ENCODE data around the gene OAF. TPM values are rescaled to one million over a fixed set of nuclear protein-coding genes. Genes with fewer than 3 reads are reported as not detected.

OAF gene
- total RNA-seq, 2 donors from 2014 or later, result 0.57 to 2.3 TPM

- Mint-ChIP-seq H3K9me3 (no peaks in the 10 kb centered on the region), H3K36me3 (no peaks in the 10 kb centered on the region), H3K27ac (no peak overlapping the region)
- DNase-seq (ENCODE audit: low spot score in 2 of 2) (no peak), ATAC-seq (no peak)
These were observed 30.1 kb upstream of the OAF start for GRCh38 chr11:120180551-120181232.

DNA sequence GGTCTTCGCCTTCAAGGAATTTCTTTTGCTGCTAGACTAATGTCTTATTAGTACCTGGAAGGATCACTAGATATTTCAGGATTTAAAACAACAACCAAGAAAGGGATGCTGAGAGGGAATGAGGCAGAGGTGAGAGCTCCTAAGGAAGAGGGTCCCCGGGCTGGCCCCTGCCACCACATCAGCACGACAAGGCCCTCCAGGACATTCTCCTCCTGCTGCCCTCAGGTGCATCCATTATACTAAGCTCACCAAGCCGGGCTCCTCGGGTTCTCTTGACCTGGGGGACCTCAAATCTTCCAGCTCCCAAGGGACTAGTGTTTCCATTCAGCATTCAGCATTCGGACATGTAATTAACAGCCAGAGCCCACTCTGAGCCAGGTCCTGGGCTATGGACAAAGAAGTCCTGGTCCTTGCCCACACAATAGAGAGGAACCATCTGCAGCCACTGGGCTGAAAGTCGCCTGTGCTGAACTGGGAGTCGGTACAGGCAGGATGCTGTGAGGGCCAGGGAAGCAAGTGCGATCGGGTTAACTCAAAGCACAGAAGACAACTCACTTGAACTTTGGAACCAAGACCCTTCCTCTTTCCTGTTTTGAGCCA lies 29.4 kb upstream of the OAF start:
- Mint-ChIP-seq H3K36me3 (no peaks in the 10 kb centered on the region), H3K27ac (no peak overlapping the region), H3K9me3 (no peaks in the 10 kb centered on the region)
- DNase-seq (ENCODE audit: low spot score in 2 of 2) (no peak), ATAC-seq (no peak)

DNA sequence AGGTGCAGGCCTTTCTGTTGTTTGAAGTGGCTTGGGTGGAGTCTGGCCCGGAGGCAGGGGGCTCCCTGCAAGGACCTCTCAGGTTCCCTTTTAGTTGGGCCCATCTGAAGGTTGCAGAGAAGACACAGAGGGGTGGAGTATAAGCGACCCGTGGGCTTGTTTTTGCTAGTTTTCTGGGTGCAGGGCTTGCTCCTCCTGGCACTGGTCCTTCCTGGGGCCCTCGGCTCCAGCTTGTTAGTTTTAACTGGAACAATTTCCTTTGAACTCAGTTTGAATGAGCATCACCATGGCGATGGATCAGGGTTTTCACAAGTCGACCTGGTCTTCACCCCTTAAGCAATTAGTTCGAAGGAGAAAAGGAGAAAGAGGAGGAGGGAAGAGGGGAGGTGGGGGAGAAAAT lies 28.5 kb upstream of the OAF start:
- DNase-seq (ENCODE audit: low spot score in 2 of 2) (no peak), ATAC-seq (no peak)
- Mint-ChIP-seq H3K9me3 (no peaks in the 10 kb centered on the region), H3K27ac (no peak overlapping the region), H3K36me3 (no peaks in the 10 kb centered on the region)

GRCh38 chr11:120182790-120183491 lies 27.9 kb upstream of the OAF start:
- ATAC-seq (no peak), DNase-seq (ENCODE audit: low spot score in 2 of 2) (no peak)
- Mint-ChIP-seq H3K9me3 (no peaks in the 10 kb centered on the region), H3K36me3 (no peaks in the 10 kb centered on the region), H3K27ac (no peak overlapping the region)

DNA sequence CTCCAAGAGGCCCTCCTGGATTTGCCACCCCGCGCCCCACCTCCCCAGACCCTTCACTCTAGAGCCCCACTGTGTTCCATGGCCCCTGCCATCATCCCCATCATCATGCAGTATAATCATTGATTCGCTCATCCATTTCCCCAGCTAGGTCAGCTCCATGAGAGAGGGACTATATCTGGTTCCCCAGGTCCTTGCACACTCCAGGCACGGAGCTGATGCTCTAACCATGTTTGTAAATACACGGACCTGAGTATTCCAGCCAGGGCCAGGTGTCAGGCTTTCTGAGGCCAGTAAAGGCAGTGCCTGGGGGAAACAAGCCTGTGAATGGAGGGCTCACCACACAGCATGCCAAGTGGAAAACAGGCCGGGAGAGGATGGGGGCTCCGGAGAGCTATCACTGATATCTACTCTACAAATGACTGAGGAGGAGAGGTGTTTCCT lies 27.1 kb upstream of the OAF start:
- no peak for ATAC-seq
- no peak for DNase-seq (ENCODE audit: low spot score in 2 of 2)
- H3K27ac Mint-ChIP-seq, result no peak overlapping the region
- H3K9me3 Mint-ChIP-seq, result no peaks in the 10 kb centered on the region
- no peaks in the 10 kb centered on the region for H3K36me3 Mint-ChIP-seq

GRCh38 chr11:120184371-120184945 lies 26.4 kb upstream of the OAF start:
- DNase-seq (ENCODE audit: low spot score in 2 of 2) (no peak), ATAC-seq (no peak)
- no peaks in the 10 kb centered on the region for H3K9me3 Mint-ChIP-seq
- H3K36me3 Mint-ChIP-seq, result no peaks in the 10 kb centered on the region
- H3K27ac Mint-ChIP-seq, result no peak overlapping the region

- ATAC-seq (no peak), DNase-seq (ENCODE audit: low spot score in 2 of 2) (no peak)
- Mint-ChIP-seq H3K36me3 (no peaks in the 10 kb centered on the region), H3K9me3 (no peaks in the 10 kb centered on the region), H3K27ac (no peak overlapping the region)
These were observed 25.7 kb upstream of the OAF start for GRCh38 chr11:120184946-120185705.

GRCh38 chr11:120185706-120186455 lies 25.0 kb upstream of the OAF start:
- Mint-ChIP-seq H3K9me3 (no peaks in the 10 kb centered on the region), H3K27ac (peak overlapping the region in 1 of 2 donors; percentile 21), H3K36me3 (no peaks in the 10 kb centered on the region)
- DNase-seq (ENCODE audit: low spot score in 2 of 2), result no peak
- no peak for ATAC-seq

DNA sequence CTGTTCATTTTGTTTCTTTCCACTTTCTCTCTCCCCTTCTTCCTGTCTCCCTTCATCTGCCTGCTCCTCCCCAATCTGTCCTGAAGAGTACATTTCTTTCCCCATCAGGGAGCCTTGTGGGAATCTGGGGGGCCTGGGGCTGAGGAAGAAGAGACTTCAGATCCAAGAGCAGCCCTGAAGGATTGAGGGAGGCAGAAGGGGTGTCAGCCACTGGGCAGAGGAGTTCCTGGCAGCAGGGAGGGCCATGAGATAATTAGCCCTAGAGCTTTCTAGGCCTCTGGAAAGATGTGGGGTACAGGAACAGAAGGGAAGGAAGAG lies 24.4 kb upstream of the OAF start:
- no peaks in the 10 kb centered on the region for H3K36me3 Mint-ChIP-seq
- peak overlapping the region in 1 of 2 donors; percentile 21 for H3K27ac Mint-ChIP-seq
- H3K9me3 Mint-ChIP-seq, result no peaks in the 10 kb centered on the region
- no peak for ATAC-seq
- no peak for DNase-seq (ENCODE audit: low spot score in 2 of 2)

GRCh38 chr11:120186774-120187591 lies 23.8 kb upstream of the OAF start:
- peak; percentile 49 to 53 for ATAC-seq
- no peaks in the 10 kb centered on the region for H3K36me3 Mint-ChIP-seq
- peak overlapping the region in 1 of 2 donors; percentile 21 for H3K27ac Mint-ChIP-seq
- DNase-seq (ENCODE audit: low spot score in 2 of 2), result no peak
- H3K9me3 Mint-ChIP-seq, result no peaks in the 10 kb centered on the region

GRCh38 chr11:120188371-120188770 lies 22.5 kb upstream of the OAF start:
- Mint-ChIP-seq H3K9me3 (no peaks in the 10 kb centered on the region), H3K36me3 (no peaks in the 10 kb centered on the region), H3K27ac (no peak overlapping the region)
- DNase-seq (ENCODE audit: low spot score in 2 of 2), result no peak
- no peak for ATAC-seq

DNA sequence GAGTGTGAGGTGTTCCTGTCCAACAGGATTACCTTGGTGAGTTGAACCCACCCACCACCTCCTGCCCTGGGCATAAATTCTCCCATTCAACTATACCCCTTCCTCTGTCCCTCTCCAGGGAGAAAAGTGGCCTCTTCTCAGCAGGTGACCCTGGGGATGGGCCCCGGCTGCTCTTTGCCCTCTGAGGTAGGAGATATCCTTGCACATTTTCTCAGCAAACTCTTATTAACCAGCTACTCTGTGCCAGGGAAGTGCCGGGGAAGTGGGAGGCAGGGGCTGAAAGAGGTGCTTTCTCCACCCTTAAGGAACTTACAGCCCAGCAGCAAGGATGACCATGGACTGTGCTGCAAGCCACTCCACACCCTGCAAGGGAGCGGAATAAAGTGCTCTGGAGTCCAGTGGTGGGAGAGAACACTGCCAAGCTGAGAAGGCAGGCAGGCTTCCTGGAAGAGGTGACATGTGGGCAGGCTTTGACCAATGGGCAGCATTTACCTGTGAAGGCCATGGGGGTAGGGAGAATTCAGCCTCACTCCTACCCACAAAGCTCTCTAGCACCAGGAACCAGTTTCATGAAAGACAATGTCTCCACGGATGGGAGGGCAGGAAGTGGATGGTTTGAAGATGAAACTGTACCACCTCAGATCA lies 21.9 kb upstream of the OAF start:
- ATAC-seq (no peak), DNase-seq (ENCODE audit: low spot score in 2 of 2) (no peak)
- Mint-ChIP-seq H3K9me3 (no peaks in the 10 kb centered on the region), H3K27ac (no peak overlapping the region), H3K36me3 (no peaks in the 10 kb centered on the region)

DNA sequence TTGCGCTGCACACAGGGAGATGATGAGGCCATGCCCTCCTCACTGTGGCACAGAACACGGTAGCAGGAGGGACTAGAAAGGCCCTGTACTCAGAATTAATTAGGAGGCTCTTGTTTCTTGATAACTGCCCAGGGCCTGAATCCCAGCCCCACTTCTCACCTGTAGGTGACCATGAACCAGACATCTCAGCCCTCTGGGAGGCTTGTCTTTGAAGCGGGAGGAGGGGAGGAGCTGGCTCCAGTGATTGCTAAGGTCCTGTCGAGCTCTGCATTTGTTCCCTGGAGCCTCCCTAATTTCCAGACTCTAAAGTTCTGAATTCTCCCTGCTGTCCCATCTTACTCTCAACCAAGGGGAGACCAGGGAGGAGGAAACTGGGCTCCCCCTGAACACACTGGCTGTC lies 19.8 kb upstream of the OAF start:
- no peaks in the 10 kb centered on the region for H3K9me3 Mint-ChIP-seq
- no peaks in the 10 kb centered on the region for H3K36me3 Mint-ChIP-seq
- no peak for ATAC-seq
- no peak for DNase-seq (ENCODE audit: low spot score in 2 of 2)
- no peak overlapping the region for H3K27ac Mint-ChIP-seq

DNA sequence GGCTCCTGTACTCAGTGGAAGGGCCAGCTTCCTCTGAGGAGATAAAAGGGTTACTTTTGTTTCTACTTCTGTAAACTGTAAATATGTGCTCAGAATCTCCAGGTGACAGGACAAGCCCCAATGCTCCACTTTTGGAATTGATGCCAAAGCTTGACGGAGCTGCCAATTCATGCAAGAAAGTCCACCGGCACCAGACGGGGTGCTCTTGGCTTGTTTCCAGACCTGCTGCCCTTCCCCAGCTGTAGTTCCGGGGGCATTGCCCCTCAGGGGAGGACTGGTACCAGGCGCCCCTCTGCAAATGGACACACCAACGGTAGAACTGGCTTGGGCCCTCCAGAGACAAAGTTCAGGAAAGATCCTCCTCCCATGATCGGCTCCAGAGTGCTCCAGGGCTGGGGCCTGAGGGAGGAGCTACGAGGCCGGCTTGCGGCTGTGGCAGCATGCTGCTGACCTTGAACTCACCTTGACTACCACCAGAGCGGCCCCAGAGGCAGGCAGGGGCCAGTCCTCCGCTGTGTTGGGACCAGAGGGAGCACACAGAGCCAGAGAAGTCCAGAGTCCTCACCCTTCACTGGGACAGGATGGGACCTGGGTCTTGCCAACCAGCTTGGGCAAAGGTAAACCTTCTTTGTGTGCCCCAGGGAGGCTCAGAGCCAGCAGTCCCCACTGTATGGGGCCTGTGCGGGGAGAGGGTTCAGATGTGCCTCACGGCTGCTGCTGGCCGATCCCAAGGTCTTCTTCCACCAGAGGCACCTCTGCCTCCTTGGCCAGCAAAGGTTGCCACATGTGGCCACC lies 17.8 kb upstream of the OAF start:
- H3K27ac Mint-ChIP-seq, result no peak overlapping the region
- ATAC-seq, result no peak
- DNase-seq (ENCODE audit: low spot score in 2 of 2), result no peak
- no peaks in the 10 kb centered on the region for H3K9me3 Mint-ChIP-seq
- H3K36me3 Mint-ChIP-seq, result no peaks in the 10 kb centered on the region

- Mint-ChIP-seq H3K9me3 (no peaks in the 10 kb centered on the region), H3K27ac (no peak overlapping the region), H3K36me3 (no peaks in the 10 kb centered on the region)
- no peak for ATAC-seq
- DNase-seq (ENCODE audit: low spot score in 2 of 2), result no peak
These were observed 16.7 kb upstream of the OAF start for GRCh38 chr11:120194166-120194565.

Data from activated naive CD4-positive, alpha-beta T cell treated with anti-CD3 and anti-CD28 coated beads, Interleukin-2, amount 50 U/mL, for 72 hours (primary cell).